Mesodermal cell (in vitro differentiated cells): ENCODE data around the gene CFAP100.

Experiments used
- H3K27ac ChIP-seq: 2 replicates; pipeline ENCODE4 v1.7.0; 2013; ENCODE audit warnings: mild to moderate bottlenecking, low read depth, low read length, moderate library complexity; ENCODE audit not compliant: severe bottlenecking
- H3K36me3 ChIP-seq: 2 replicates; pipeline ENCODE4 v1.7.1; 2013; ENCODE audit warnings: mild to moderate bottlenecking, low read length, moderate library complexity; ENCODE audit not compliant: control insufficient read depth, insufficient read depth
- H3K4me1 ChIP-seq: one replicate; pipeline ENCODE4 v1.7.1; 2013; ENCODE audit warnings: mild to moderate bottlenecking, low read length; ENCODE audit not compliant: insufficient read depth, control insufficient read depth, poor library complexity, severe bottlenecking
- H3K4me3 ChIP-seq: 2 replicates; pipeline ENCODE4 v1.7.0; 2013; ENCODE audit warnings: low read length, control low read depth, mild to moderate bottlenecking; ENCODE audit not compliant: insufficient read depth, poor library complexity, severe bottlenecking; ENCODE audit errors: extremely low read depth
- H3K9me3 ChIP-seq: 2 replicates; pipeline ENCODE4 v1.7.1; 2013; ENCODE audit warnings: mild to moderate bottlenecking, low read length, moderate library complexity; ENCODE audit not compliant: control insufficient read depth
- WGBS, 2 experiments: methylation state at CpG; one replicate each; pipeline ENCODE4 v1.1.5; 2013; ENCODE audit warnings: missing lambda C conversion rate in 2 of 2; ENCODE audit not compliant: insufficient coverage in 2 of 2; 5-methylcytosine and 5-hydroxymethylcytosine counted together

The CFAP100 gene

GRCh38 chr3:126396536-126396935, 1.8 kb downstream of the CFAP100 start:
- no peaks in the 10 kb centered on the region for H3K36me3 ChIP-seq
- WGBS, 2 experiments: 84 to 93% methylated on average over 5 of the region's 5 CpGs
- no peaks in the 10 kb centered on the region for H3K9me3 ChIP-seq
- H3K4me1 ChIP-seq: peaks cover 4% of the 10 kb centered on the region
- H3K27ac ChIP-seq: no peak overlapping the region
- no peak overlapping the region for H3K4me3 ChIP-seq

- Histone ChIP-seq H3K4me3 (no peak overlapping the region), H3K9me3 (no peaks in the 10 kb centered on the region), H3K36me3 (no peaks in the 10 kb centered on the region), H3K27ac (no peak overlapping the region), H3K4me1 (peaks cover 4% of the 10 kb centered on the region)
- 90 to 94% methylated on average over 6 to 7 of the region's 13 CpGs for WGBS, 2 experiments
Observed at GRCh38 chr3:126397610-126398422, 3.1 kb downstream of the CFAP100 start.

GRCh38 chr3:126398423-126399350, 4.0 kb downstream of the CFAP100 start:
- Histone ChIP-seq H3K9me3 (no peaks in the 10 kb centered on the region), H3K27ac (no peak overlapping the region), H3K4me1 (peaks cover 4% of the 10 kb centered on the region), H3K4me3 (no peak overlapping the region), H3K36me3 (no peaks in the 10 kb centered on the region)
- WGBS, 2 experiments: 81 to 86% methylated on average over 13 of the region's 14 CpGs

GRCh38 chr3:126399351-126399735, 4.6 kb downstream of the CFAP100 start:
- peaks cover 4% of the 10 kb centered on the region for H3K4me1 ChIP-seq
- H3K4me3 ChIP-seq: no peak overlapping the region
- no peaks in the 10 kb centered on the region for H3K9me3 ChIP-seq
- H3K27ac ChIP-seq: no peak overlapping the region
- WGBS, 2 experiments: 75 to 100% methylated on average over 1 of the region's 1 CpG
- no peaks in the 10 kb centered on the region for H3K36me3 ChIP-seq

- Histone ChIP-seq H3K36me3 (no peaks in the 10 kb centered on the region), H3K4me3 (no peak overlapping the region), H3K4me1 (peaks cover 4% of the 10 kb centered on the region), H3K9me3 (no peaks in the 10 kb centered on the region), H3K27ac (no peak overlapping the region)
- 100% methylated on average over 2 of the region's 4 CpGs for WGBS, 2 experiments
Observed at GRCh38 chr3:126399756-126400155, 5.0 kb downstream of the CFAP100 start.

GRCh38 chr3:126401611-126402160, 7.0 kb downstream of the CFAP100 start:
- H3K4me1 ChIP-seq: no peaks in the 10 kb centered on the region
- no peak overlapping the region for H3K27ac ChIP-seq
- no peak overlapping the region for H3K4me3 ChIP-seq
- WGBS, 2 experiments: 58 to 84% methylated on average over 6 to 8 of the region's 8 CpGs
- no peaks in the 10 kb centered on the region for H3K9me3 ChIP-seq
- H3K36me3 ChIP-seq: no peaks in the 10 kb centered on the region

GRCh38 chr3:126402178-126402577, 7.5 kb downstream of the CFAP100 start:
- WGBS, 2 experiments: 79 to 83% methylated on average over 4 to 6 of the region's 6 CpGs

GRCh38 chr3:126402666-126403302, 8.1 kb downstream of the CFAP100 start:
- no peaks in the 10 kb centered on the region for H3K9me3 ChIP-seq
- H3K27ac ChIP-seq: no peak overlapping the region
- H3K4me1 ChIP-seq: no peaks in the 10 kb centered on the region
- 86 to 88% methylated on average over 12 of the region's 12 CpGs for WGBS, 2 experiments
- no peak overlapping the region for H3K4me3 ChIP-seq
- H3K36me3 ChIP-seq: no peaks in the 10 kb centered on the region

More at GRCh38 chr3:126402178-126402577, 7.5 kb downstream of the CFAP100 start:
- Histone ChIP-seq H3K4me1 (no peaks in the 10 kb centered on the region), H3K36me3 (no peaks in the 10 kb centered on the region), H3K27ac (no peak overlapping the region), H3K4me3 (no peak overlapping the region), H3K9me3 (no peaks in the 10 kb centered on the region)

- Histone ChIP-seq H3K36me3 (no peaks in the 10 kb centered on the region), H3K27ac (no peak overlapping the region), H3K9me3 (no peaks in the 10 kb centered on the region), H3K4me1 (no peaks in the 10 kb centered on the region), H3K4me3 (no peak overlapping the region)
- 91 to 95% methylated on average over 8 to 10 of the region's 15 CpGs for WGBS, 2 experiments
Observed at GRCh38 chr3:126406389-126407296, 11.9 kb downstream of the CFAP100 start.
